ENCODE measurements around the gene LAPTM5. TPM values are rescaled to one million over a fixed set of nuclear protein-coding genes. Genes with fewer than 3 reads are reported as not detected.

LAPTM5 gene
- total RNA-seq, 1 donor from 2014 or later = 0.77 TPM

- Histone ChIP-seq H3K79me2 (ENCODE audit: insufficient read depth, low read length) (no peaks in the 10 kb centered on the region), H3K4me2 (ENCODE audit: low read length) (peak overlapping the region; percentile 64), H2AFZ (ENCODE audit: low read depth, low read length) (peak overlapping the region; percentile 42), H4K20me1 (ENCODE audit: insufficient read depth, low read length) (peaks cover 4% of the 10 kb centered on the region), H3K9ac (ENCODE audit: low read length) (peak overlapping the region; percentile 27), H3K27ac (ENCODE audit: low read depth, low read length) (peak overlapping the region; percentile 38), H3K4me3 (ENCODE audit: insufficient read depth, low read depth, low read length) (no peak overlapping the region), H3K27me3 (ENCODE audit: insufficient read depth, low read length) (peaks cover 13% of the 10 kb centered on the region), H3K9me3 (ENCODE audit: insufficient read depth, low read depth, low read length) (no peaks in the 10 kb centered on the region), H3K36me3 (ENCODE audit: insufficient read depth, low read length) (no peaks in the 10 kb centered on the region), H3K4me1 (ENCODE audit: insufficient read depth, low read length) (peaks cover 23% of the 10 kb centered on the region)
- peaks cover 27% of the 10 kb centered on the region for H3K4me1 Mint-ChIP-seq (ENCODE audit: low read depth, unreplicated experiment)
- no peak for FAIRE-seq
- peaks cover 3% of the 10 kb centered on the region for H3K9me3 Mint-ChIP-seq (ENCODE audit: unreplicated experiment)
- H3K27me3 Mint-ChIP-seq (ENCODE audit: low read depth, unreplicated experiment) = peaks cover 12% of the 10 kb centered on the region
- DNase-seq (ENCODE audit: low read depth) = peak; percentile 94
- H3K36me3 Mint-ChIP-seq (ENCODE audit: low read depth, unreplicated experiment) = peaks cover 2% of the 10 kb centered on the region
- H3K4me3 Mint-ChIP-seq (ENCODE audit: unreplicated experiment) = no peak overlapping the region
- peak overlapping the region; percentile 80 for H3K27ac Mint-ChIP-seq (ENCODE audit: unreplicated experiment)
- TF ChIP-seq CTCF (IDR thresholded peaks at IDR 0.05; ENCODE audit: insufficient read depth, low read depth, low read length) (no peak), EZH2 (IDR thresholded peaks at IDR 0.05; ENCODE audit: insufficient read depth, low read length) (no peak)
Measured at GRCh38 chr1:30756545-30757351, 826 bp downstream of the LAPTM5 start.

DNA sequence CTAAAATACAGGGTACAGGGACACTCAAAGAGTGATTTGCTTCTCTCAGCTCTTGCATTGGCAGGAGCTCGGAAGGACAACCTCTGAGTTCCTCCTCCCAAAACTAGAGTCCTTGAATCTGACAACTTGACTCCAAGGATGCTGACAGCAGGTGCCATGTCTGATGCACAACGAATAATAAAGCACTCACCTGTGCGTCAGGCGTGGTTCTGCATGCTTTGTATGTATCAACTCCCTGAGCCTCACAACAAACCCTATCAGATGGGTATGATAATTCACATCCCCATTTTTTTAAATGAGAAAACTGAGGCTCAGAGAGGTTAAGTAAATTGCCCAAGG lies 1.4 kb downstream of the LAPTM5 start:
- H3K36me3 Mint-ChIP-seq (ENCODE audit: low read depth, unreplicated experiment) = peaks cover 2% of the 10 kb centered on the region
- H4K20me1 ChIP-seq (ENCODE audit: insufficient read depth, low read length) = peaks cover 4% of the 10 kb centered on the region
- H3K9me3 Mint-ChIP-seq (ENCODE audit: unreplicated experiment) = peaks cover 3% of the 10 kb centered on the region
- H3K27me3 Mint-ChIP-seq (ENCODE audit: low read depth, unreplicated experiment) = peaks cover 12% of the 10 kb centered on the region
- no peaks in the 10 kb centered on the region for H3K9me3 ChIP-seq (ENCODE audit: insufficient read depth, low read depth, low read length)
- peak overlapping the region; percentile 64 for H3K4me2 ChIP-seq (ENCODE audit: low read length)
- peaks cover 20% of the 10 kb centered on the region for H3K4me1 ChIP-seq (ENCODE audit: insufficient read depth, low read length)
- no peak overlapping the region for H2AFZ ChIP-seq (ENCODE audit: low read depth, low read length)
- H3K36me3 ChIP-seq (ENCODE audit: insufficient read depth, low read length) = no peaks in the 10 kb centered on the region
- no peak overlapping the region for H3K9ac ChIP-seq (ENCODE audit: low read length)
- H3K27ac ChIP-seq (ENCODE audit: low read depth, low read length) = no peak overlapping the region
- no peak overlapping the region for H3K4me3 ChIP-seq (ENCODE audit: insufficient read depth, low read depth, low read length)
- FAIRE-seq (no peak), DNase-seq (ENCODE audit: low read depth) (no peak)
- H3K4me1 Mint-ChIP-seq (ENCODE audit: low read depth, unreplicated experiment) = peaks cover 22% of the 10 kb centered on the region
- H3K27ac Mint-ChIP-seq (ENCODE audit: unreplicated experiment) = no peak overlapping the region
- no peaks in the 10 kb centered on the region for H3K79me2 ChIP-seq (ENCODE audit: insufficient read depth, low read length)
- peaks cover 13% of the 10 kb centered on the region for H3K27me3 ChIP-seq (ENCODE audit: insufficient read depth, low read length)
- no peak for TF ChIP-seq CTCF (IDR thresholded peaks at IDR 0.05; ENCODE audit: insufficient read depth, low read depth, low read length)
- no peak for TF ChIP-seq EZH2 (IDR thresholded peaks at IDR 0.05; ENCODE audit: insufficient read depth, low read length)
- H3K4me3 Mint-ChIP-seq (ENCODE audit: unreplicated experiment) = no peak overlapping the region

DNA sequence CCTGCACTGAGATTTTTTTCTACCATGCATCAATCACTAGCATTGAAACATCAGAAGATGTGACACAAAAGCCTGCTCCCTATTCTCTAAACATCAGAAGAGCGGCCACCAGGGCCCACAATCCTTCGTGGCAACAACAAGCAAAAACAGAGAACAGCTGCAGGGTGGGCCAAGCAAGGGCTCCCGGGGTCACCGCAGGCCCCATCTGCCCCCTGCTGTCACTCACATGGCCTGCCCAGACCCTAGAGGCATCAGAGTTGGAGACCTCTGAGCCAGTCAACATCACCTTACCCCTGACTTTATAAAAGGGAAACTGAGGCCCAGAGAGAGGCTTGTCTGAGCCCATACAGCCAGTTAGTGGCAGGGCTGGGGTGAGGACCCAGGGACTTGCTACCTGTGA lies 1.8 kb downstream of the LAPTM5 start:
- Histone ChIP-seq H3K9me3 (ENCODE audit: insufficient read depth, low read depth, low read length) (no peaks in the 10 kb centered on the region), H3K9ac (ENCODE audit: low read length) (no peak overlapping the region), H2AFZ (ENCODE audit: low read depth, low read length) (no peak overlapping the region), H3K36me3 (ENCODE audit: insufficient read depth, low read length) (no peaks in the 10 kb centered on the region), H3K27ac (ENCODE audit: low read depth, low read length) (no peak overlapping the region), H4K20me1 (ENCODE audit: insufficient read depth, low read length) (peaks cover 4% of the 10 kb centered on the region), H3K27me3 (ENCODE audit: insufficient read depth, low read length) (peaks cover 13% of the 10 kb centered on the region), H3K4me3 (ENCODE audit: insufficient read depth, low read depth, low read length) (no peak overlapping the region), H3K4me1 (ENCODE audit: insufficient read depth, low read length) (peaks cover 20% of the 10 kb centered on the region), H3K79me2 (ENCODE audit: insufficient read depth, low read length) (no peaks in the 10 kb centered on the region), H3K4me2 (ENCODE audit: low read length) (peak overlapping the region; percentile 64)
- TF ChIP-seq EZH2 (IDR thresholded peaks at IDR 0.05; ENCODE audit: insufficient read depth, low read length) (no peak), CTCF (IDR thresholded peaks at IDR 0.05; ENCODE audit: insufficient read depth, low read depth, low read length) (no peak)
- Mint-ChIP-seq H3K4me1 (ENCODE audit: low read depth, unreplicated experiment) (peaks cover 17% of the 10 kb centered on the region), H3K4me3 (ENCODE audit: unreplicated experiment) (no peak overlapping the region), H3K9me3 (ENCODE audit: unreplicated experiment) (peaks cover 3% of the 10 kb centered on the region), H3K27ac (ENCODE audit: unreplicated experiment) (no peak overlapping the region), H3K36me3 (ENCODE audit: low read depth, unreplicated experiment) (peaks cover 2% of the 10 kb centered on the region), H3K27me3 (ENCODE audit: low read depth, unreplicated experiment) (peaks cover 9% of the 10 kb centered on the region)
- FAIRE-seq (no peak), DNase-seq (ENCODE audit: low read depth) (no peak)
